ENCODE measurements around the gene SEC23A. TPM values are rescaled to one million over a fixed set of nuclear protein-coding genes. Genes with fewer than 3 reads are reported as not detected.
"Not testable (repeated sequence)": the region's sequence is repeated elsewhere in the genome, so short reads cannot be mapped to it uniquely, and the experiment has no call there.

The SEC23A gene
- 10 to 100 TPM; 61.3 to 75.5 (median 67.8) TPM for total RNA-seq
- 87.8 TPM for total RNA-seq (2013)

GRCh38 chr14:39102969-39103957 is at the start of gene SEC23A:
Gene SEC23A (minus strand): TSS chr14:39103235. CDS start chr14:39096118, 7,117 bp downstream.
- ATAC-seq = peak; percentile 97 to 99 (median 98)
- Mint-ChIP-seq H3K27ac (peak within 1 kb of the TSS; percentile 91 to 96), H3K4me1 (peaks cover 23 to 36% of the 10 kb centered on the region in 2 donors), H3K36me3 (no peaks in the 10 kb centered on the region), H3K9me3 (no peaks in the 10 kb centered on the region), H3K27me3 (ENCODE audit: low read depth in 2 of 2) (no peaks in the 10 kb centered on the region), H3K4me3 (peak within 1 kb of the TSS; percentile 98)
- H3K27ac ChIP-seq (ENCODE audit: low read length) = peak within 1 kb of the TSS; percentile 95
- peak; percentile 82 to 88 for DNase-seq
- intact Hi-C loops (cut with micrococcal nuclease) = loop anchor here (1.0 to 5.0 kb wide), 4 partner anchors 11 to 329 kb away; partner anchors contain the start of genes FBXO33, GEMIN2, PNN and TRAPPC6B
- no peaks in the 10 kb centered on the region for H3K27me3 ChIP-seq (ENCODE audit: control insufficient read depth, insufficient read depth, low read length)
- H3K36me3 ChIP-seq (ENCODE audit: control insufficient read depth, insufficient read depth, low read length) = no peaks in the 10 kb centered on the region
- H3K4me3 ChIP-seq (ENCODE audit: low read length) = peak within 1 kb of the TSS; percentile 95
- no peak for TF ChIP-seq CTCF (IDR thresholded peaks at IDR 0.05)
- under 1% methylated on average over 58 of the region's 58 CpGs for WGBS (ENCODE audit: insufficient coverage)
- no peaks in the 10 kb centered on the region for H3K9me3 ChIP-seq (ENCODE audit: control insufficient read depth, insufficient read depth, low read length)
- H3K4me1 ChIP-seq (ENCODE audit: control insufficient read depth, insufficient read depth, low read length) = peaks cover 12% of the 10 kb centered on the region

GRCh38 chr14:39145266-39145966 is 42.4 kb upstream of the SEC23A start:
- H3K4me1 ChIP-seq (ENCODE audit: control insufficient read depth, insufficient read depth, low read length) = peaks cover 2% of the 10 kb centered on the region
- no peak overlapping the region for H3K4me3 ChIP-seq (ENCODE audit: low read length)
- WGBS (ENCODE audit: insufficient coverage) = 87% methylated on average over 5 of the region's 7 CpGs
- H3K9me3 Mint-ChIP-seq = no peaks in the 10 kb centered on the region
- DNase-seq = no peak
- no peak overlapping the region for H3K27ac ChIP-seq (ENCODE audit: low read length)
- intact Hi-C loops (cut with micrococcal nuclease) = no loop called here
- TF ChIP-seq CTCF (IDR thresholded peaks at IDR 0.05) = no peak
- H3K4me1 Mint-ChIP-seq = peaks cover 7 to 15% of the 10 kb centered on the region in 2 donors
- H3K4me3 Mint-ChIP-seq = no peak overlapping the region
- no peak overlapping the region for H3K27ac Mint-ChIP-seq
- H3K27me3 Mint-ChIP-seq (ENCODE audit: low read depth in 2 of 2) = no peaks in the 10 kb centered on the region
- peaks cover 24% of the 10 kb centered on the region for H3K36me3 ChIP-seq (ENCODE audit: control insufficient read depth, insufficient read depth, low read length)
- ATAC-seq = no peak
- H3K36me3 Mint-ChIP-seq = peaks cover 14% of the 10 kb centered on the region
- no peaks in the 10 kb centered on the region for H3K27me3 ChIP-seq (ENCODE audit: control insufficient read depth, insufficient read depth, low read length)
- H3K9me3 ChIP-seq (ENCODE audit: control insufficient read depth, insufficient read depth, low read length) = peaks cover 3% of the 10 kb centered on the region

- peaks cover 7 to 20% of the 10 kb centered on the region in 2 donors for H3K4me1 Mint-ChIP-seq
- ATAC-seq; H3K4me1 ChIP-seq (ENCODE audit: control insufficient read depth, insufficient read depth, low read length); H3K9me3 ChIP-seq (ENCODE audit: control insufficient read depth, insufficient read depth, low read length); H3K4me3 ChIP-seq (ENCODE audit: low read length); H3K27me3 ChIP-seq (ENCODE audit: control insufficient read depth, insufficient read depth, low read length); H3K27ac ChIP-seq (ENCODE audit: low read length); intact Hi-C loops (cut with micrococcal nuclease); H3K9me3 Mint-ChIP-seq; H3K27ac Mint-ChIP-seq; H3K36me3 Mint-ChIP-seq; DNase-seq; H3K4me3 Mint-ChIP-seq; H3K27me3 Mint-ChIP-seq (ENCODE audit: low read depth in 2 of 2): not testable (repeated sequence)
- WGBS (ENCODE audit: insufficient coverage) = no CpG with 5 or more reads among the region's 2 CpGs
- peaks cover 12% of the 10 kb centered on the region for H3K36me3 ChIP-seq (ENCODE audit: control insufficient read depth, insufficient read depth, low read length)
These were observed 40.2 kb upstream of the SEC23A start for GRCh38 chr14:39143226-39143625.

- H3K4me3 Mint-ChIP-seq; DNase-seq; H3K27ac ChIP-seq (ENCODE audit: low read length); H3K9me3 ChIP-seq (ENCODE audit: control insufficient read depth, insufficient read depth, low read length); H3K9me3 Mint-ChIP-seq; H3K36me3 Mint-ChIP-seq; H3K4me3 ChIP-seq (ENCODE audit: low read length); ATAC-seq; H3K27ac Mint-ChIP-seq; H3K4me1 ChIP-seq (ENCODE audit: control insufficient read depth, insufficient read depth, low read length); H3K27me3 ChIP-seq (ENCODE audit: control insufficient read depth, insufficient read depth, low read length); intact Hi-C loops (cut with micrococcal nuclease); H3K27me3 Mint-ChIP-seq (ENCODE audit: low read depth in 2 of 2): not testable (repeated sequence)
- WGBS (ENCODE audit: insufficient coverage) = 69% methylated on average over 1 of the region's 1 CpG
- H3K36me3 ChIP-seq (ENCODE audit: control insufficient read depth, insufficient read depth, low read length) = peaks cover 15% of the 10 kb centered on the region
- H3K4me1 Mint-ChIP-seq = peaks cover 7 to 20% of the 10 kb centered on the region in 2 donors
These were observed 38.6 kb upstream of the SEC23A start for GRCh38 chr14:39141623-39142022.

Measured in natural killer cell (primary cell).